GM19438 (cell line): ENCODE measurements around the gene TBCE.

Source experiments
- ATAC-seq: cut with Tn5 transposase; IDR thresholded peaks from one replicate; pipeline ENCODE4 v1.9.1; 2021; ENCODE audit warnings: low read depth; ENCODE audit not compliant: unreplicated experiment

The TBCE gene

GRCh38 chr1:235495030-235495429 lies 127.8 kb downstream of the TBCE start:
- no peak for ATAC-seq

DNA sequence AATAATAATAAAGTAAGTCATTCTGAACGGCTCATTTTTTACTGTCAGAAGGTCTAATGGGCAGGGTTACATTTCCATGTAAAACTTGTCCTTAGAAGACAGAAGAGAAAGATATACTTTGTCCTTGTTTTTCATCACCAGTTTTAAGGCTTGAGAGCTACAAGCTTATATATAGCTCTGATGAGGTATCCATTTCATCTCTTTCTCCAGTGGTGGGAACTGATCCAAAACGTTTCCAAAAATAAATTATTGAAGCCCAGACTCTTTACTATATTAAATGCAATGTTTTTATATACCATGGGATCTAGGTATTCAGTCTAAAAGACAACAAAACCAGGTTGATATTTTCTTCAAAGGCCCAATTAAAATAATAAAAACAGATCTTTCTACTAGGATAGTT lies 128.3 kb downstream of the TBCE start:
- ATAC-seq, result no peak

- no peak for ATAC-seq
Observed at GRCh38 chr1:235500971-235501540, 133.8 kb downstream of the TBCE start.
